Measurements from ENCODE around the gene CDKN2A.

The CDKN2A gene

GRCh38 chr9:22005702-22006606 is 11.8 kb upstream of the CDKN2A start:
- no peak overlapping the region for H3K27ac ChIP-seq (ENCODE audit: low read length)
- H3K27me3 ChIP-seq (ENCODE audit: low read depth, low read length), result peaks cover 18% of the 10 kb centered on the region
- H3K9me3 ChIP-seq (ENCODE audit: control insufficient read depth in 1 of 2, low read length in 2 of 2), result no peaks in the 10 kb centered on the region
- peaks cover 4 to 13% of the 10 kb centered on the region in 2 donors for H3K4me1 ChIP-seq (ENCODE audit: control insufficient read depth in 1 of 2, insufficient read depth in 2 of 2, low read length in 2 of 2)
- H3K4me3 ChIP-seq (ENCODE audit: low read depth in 1 of 2, low read length in 2 of 2), result no peak overlapping the region
- peaks cover 0 to 4% of the 10 kb centered on the region in 2 donors for H3K36me3 ChIP-seq (ENCODE audit: control insufficient read depth in 1 of 2, insufficient read depth in 2 of 2, low read length in 2 of 2)

DNA sequence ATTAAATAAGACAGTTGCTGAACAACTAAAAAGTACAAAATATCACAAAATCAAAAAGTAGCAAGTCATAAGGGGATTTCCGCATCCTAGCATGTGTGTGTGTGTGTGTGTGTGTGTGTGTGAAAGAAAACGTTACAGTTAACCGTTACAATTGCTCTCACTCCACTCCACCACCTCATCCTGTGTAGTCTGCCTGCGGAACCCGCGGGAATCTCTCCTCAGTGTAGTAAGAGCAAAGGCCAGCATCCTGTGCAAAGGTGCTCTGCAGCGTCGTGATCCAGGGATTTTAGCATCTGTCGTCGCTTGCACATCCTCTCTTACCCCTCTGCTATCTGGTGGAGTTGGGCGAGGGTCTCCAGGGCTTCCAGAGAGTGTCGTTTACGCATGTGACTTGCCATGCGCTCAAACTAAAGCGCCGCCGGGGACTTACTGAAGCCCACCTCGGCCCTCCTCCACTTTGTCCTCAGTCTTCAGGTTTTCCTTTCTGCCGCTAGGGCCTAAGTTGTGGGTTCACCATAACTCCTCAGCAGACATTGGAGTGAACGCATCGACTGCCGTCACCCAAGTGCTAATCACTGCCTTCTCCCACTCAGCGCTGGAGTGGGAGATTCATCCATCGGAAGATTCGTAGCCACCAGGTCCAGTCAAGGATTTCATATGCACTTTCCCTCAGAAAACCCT is 11.0 kb upstream of the CDKN2A start:
- no peak overlapping the region for H3K4me3 ChIP-seq (ENCODE audit: low read depth in 1 of 2, low read length in 2 of 2)
- H3K27me3 ChIP-seq (ENCODE audit: low read depth, low read length), result peaks cover 18% of the 10 kb centered on the region
- H3K9me3 ChIP-seq (ENCODE audit: control insufficient read depth in 1 of 2, low read length in 2 of 2), result no peaks in the 10 kb centered on the region
- peaks cover 0 to 4% of the 10 kb centered on the region in 2 donors for H3K36me3 ChIP-seq (ENCODE audit: control insufficient read depth in 1 of 2, insufficient read depth in 2 of 2, low read length in 2 of 2)
- H3K27ac ChIP-seq (ENCODE audit: low read length), result no peak overlapping the region
- peaks cover 4 to 13% of the 10 kb centered on the region in 2 donors for H3K4me1 ChIP-seq (ENCODE audit: control insufficient read depth in 1 of 2, insufficient read depth in 2 of 2, low read length in 2 of 2)

DNA sequence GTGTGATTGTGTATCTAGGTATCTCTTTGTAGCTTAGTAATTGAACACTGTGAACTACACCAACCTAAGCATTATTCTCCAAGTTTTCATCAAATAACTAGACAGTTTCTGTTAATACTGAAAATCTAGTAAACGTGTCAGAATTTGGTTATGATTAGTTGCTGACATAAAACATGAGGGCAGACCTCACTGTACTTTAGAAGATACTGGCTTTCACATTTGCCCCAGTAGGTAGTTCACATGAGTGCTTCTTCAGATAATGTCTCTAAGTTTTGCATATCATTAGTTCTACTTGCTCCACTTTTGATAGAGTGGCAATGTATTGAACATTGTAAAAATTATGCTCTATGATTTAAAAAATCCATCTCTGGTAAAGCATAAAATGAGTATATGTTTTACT is 7.8 kb upstream of the CDKN2A start:
- Histone ChIP-seq H3K4me1 (ENCODE audit: control insufficient read depth in 1 of 2, insufficient read depth in 2 of 2, low read length in 2 of 2) (peaks cover 0 to 9% of the 10 kb centered on the region in 2 donors), H3K27me3 (ENCODE audit: low read depth, low read length) (peaks cover 18% of the 10 kb centered on the region), H3K27ac (ENCODE audit: low read length) (no peak overlapping the region), H3K9me3 (ENCODE audit: control insufficient read depth in 1 of 2, low read length in 2 of 2) (no peaks in the 10 kb centered on the region), H3K4me3 (ENCODE audit: low read depth in 1 of 2, low read length in 2 of 2) (no peak overlapping the region), H3K36me3 (ENCODE audit: control insufficient read depth in 1 of 2, insufficient read depth in 2 of 2, low read length in 2 of 2) (peaks cover 0 to 4% of the 10 kb centered on the region in 2 donors)

DNA sequence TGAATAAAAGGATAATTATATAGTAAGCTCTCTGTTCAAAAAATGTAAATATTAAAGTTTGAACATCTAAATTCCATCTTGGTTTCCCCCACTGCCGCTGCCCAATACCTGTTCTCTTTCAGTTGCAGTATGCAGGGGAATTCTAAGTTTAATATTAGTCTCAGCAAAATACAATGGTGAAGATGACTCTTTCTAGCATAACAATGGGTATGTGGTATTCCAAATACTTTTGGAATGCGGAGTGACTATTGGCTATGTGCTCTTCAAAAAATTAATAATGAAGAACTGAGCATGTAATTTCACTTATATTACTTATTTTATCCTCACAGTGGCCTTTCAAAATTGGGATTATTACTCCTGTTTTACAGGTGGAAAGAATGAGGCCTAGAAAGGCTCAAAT is 3.8 kb upstream of the CDKN2A start:
- no peak overlapping the region for H3K27ac ChIP-seq (ENCODE audit: low read length)
- no peak overlapping the region for H3K4me3 ChIP-seq (ENCODE audit: low read depth in 1 of 2, low read length in 2 of 2)
- no peaks in the 10 kb centered on the region for H3K9me3 ChIP-seq (ENCODE audit: control insufficient read depth in 1 of 2, low read length in 2 of 2)
- peaks cover 6% of the 10 kb centered on the region for H3K27me3 ChIP-seq (ENCODE audit: low read depth, low read length)
- peaks cover 0 to 13% of the 10 kb centered on the region in 2 donors for H3K4me1 ChIP-seq (ENCODE audit: control insufficient read depth in 1 of 2, insufficient read depth in 2 of 2, low read length in 2 of 2)
- H3K36me3 ChIP-seq (ENCODE audit: control insufficient read depth in 1 of 2, insufficient read depth in 2 of 2, low read length in 2 of 2), result peaks cover 0 to 3% of the 10 kb centered on the region in 2 donors

- Histone ChIP-seq H3K4me3 (ENCODE audit: low read depth in 1 of 2, low read length in 2 of 2) (no peak overlapping the region), H3K27me3 (ENCODE audit: low read depth, low read length) (peaks cover 8% of the 10 kb centered on the region), H3K9me3 (ENCODE audit: control insufficient read depth in 1 of 2, low read length in 2 of 2) (no peaks in the 10 kb centered on the region), H3K4me1 (ENCODE audit: control insufficient read depth in 1 of 2, insufficient read depth in 2 of 2, low read length in 2 of 2) (peaks cover 0 to 13% of the 10 kb centered on the region in 2 donors), H3K27ac (ENCODE audit: low read length) (no peak overlapping the region), H3K36me3 (ENCODE audit: control insufficient read depth in 1 of 2, insufficient read depth in 2 of 2, low read length in 2 of 2) (peaks cover 0 to 3% of the 10 kb centered on the region in 2 donors)
These were observed 3.3 kb upstream of the CDKN2A start for GRCh38 chr9:21997480-21997879.

DNA sequence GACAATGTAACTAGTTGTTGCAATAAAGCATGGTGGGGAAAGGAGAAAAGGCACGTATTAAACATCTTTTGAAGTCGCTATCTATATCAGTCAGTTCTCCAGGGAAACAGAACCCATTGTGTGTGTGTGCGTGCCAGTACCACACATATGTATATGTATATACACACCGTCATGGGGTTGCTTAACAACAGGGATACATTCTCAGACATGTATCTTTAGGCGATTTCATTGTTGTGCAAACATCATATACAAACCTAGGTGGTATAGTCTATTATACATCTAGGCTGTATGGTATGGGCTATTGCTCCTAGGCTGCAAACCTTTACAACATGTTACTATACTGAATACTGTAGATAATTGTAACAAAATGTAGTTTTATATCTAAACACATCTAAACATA is 2.7 kb upstream of the CDKN2A start:
- no peak overlapping the region for H3K27ac ChIP-seq (ENCODE audit: low read length)
- peaks cover 8% of the 10 kb centered on the region for H3K27me3 ChIP-seq (ENCODE audit: low read depth, low read length)
- peaks cover 0 to 3% of the 10 kb centered on the region in 2 donors for H3K36me3 ChIP-seq (ENCODE audit: control insufficient read depth in 1 of 2, insufficient read depth in 2 of 2, low read length in 2 of 2)
- H3K4me3 ChIP-seq (ENCODE audit: low read depth in 1 of 2, low read length in 2 of 2), result no peak overlapping the region
- H3K9me3 ChIP-seq (ENCODE audit: control insufficient read depth in 1 of 2, low read length in 2 of 2), result no peaks in the 10 kb centered on the region
- peaks cover 0 to 13% of the 10 kb centered on the region in 2 donors for H3K4me1 ChIP-seq (ENCODE audit: control insufficient read depth in 1 of 2, insufficient read depth in 2 of 2, low read length in 2 of 2)

GRCh38 chr9:21996438-21996837 is 2.2 kb upstream of the CDKN2A start:
- Histone ChIP-seq H3K27me3 (ENCODE audit: low read depth, low read length) (peaks cover 8% of the 10 kb centered on the region), H3K27ac (ENCODE audit: low read length) (no peak overlapping the region), H3K9me3 (ENCODE audit: control insufficient read depth in 1 of 2, low read length in 2 of 2) (no peaks in the 10 kb centered on the region), H3K4me1 (ENCODE audit: control insufficient read depth in 1 of 2, insufficient read depth in 2 of 2, low read length in 2 of 2) (peaks cover 0 to 13% of the 10 kb centered on the region in 2 donors), H3K36me3 (ENCODE audit: control insufficient read depth in 1 of 2, insufficient read depth in 2 of 2, low read length in 2 of 2) (peaks cover 0 to 3% of the 10 kb centered on the region in 2 donors), H3K4me3 (ENCODE audit: low read depth in 1 of 2, low read length in 2 of 2) (no peak overlapping the region)

DNA sequence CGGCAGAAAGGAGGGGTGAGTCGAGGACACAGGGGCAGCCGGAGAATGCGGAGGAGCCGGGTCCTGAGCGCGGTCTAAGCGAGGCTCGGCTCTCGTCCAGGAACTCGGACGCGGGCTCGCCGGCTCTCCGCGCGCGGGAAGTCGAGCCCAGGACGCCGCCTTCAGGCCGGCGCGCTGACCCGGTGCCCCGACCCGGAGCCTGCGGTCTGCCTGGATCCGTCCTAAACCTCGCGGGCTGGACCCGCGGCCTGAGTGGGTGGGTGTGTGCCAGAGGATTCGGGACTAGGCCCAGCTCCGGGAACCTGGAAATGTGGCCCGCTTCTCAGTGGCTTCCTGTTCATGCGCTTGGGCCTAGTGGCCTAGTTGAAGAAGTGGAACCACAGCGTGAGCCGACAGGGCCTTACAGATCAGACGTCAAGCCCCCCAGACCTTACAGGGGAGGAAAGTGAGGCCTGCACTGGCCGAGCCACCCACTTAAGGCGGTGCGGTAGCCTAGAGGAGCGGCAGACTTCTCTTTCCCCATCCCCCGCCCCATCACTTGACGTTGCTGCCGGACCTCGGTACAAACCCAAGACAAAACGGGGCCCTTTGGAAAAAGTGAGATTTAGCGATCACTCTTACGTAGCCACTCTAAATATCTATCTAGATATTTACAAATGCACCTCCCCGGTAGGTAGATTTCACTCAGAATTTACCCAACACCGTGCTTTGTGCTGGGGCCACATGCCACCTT is 1.6 kb upstream of the CDKN2A start:
- Histone ChIP-seq H3K4me3 (ENCODE audit: low read depth in 1 of 2, low read length in 2 of 2) (peak overlapping the region; percentile 90 to 93), H3K27ac (ENCODE audit: low read length) (peak overlapping the region; percentile 72), H3K4me1 (ENCODE audit: control insufficient read depth in 1 of 2, insufficient read depth in 2 of 2, low read length in 2 of 2) (peaks cover 0 to 13% of the 10 kb centered on the region in 2 donors), H3K36me3 (ENCODE audit: control insufficient read depth in 1 of 2, insufficient read depth in 2 of 2, low read length in 2 of 2) (peaks cover 0 to 3% of the 10 kb centered on the region in 2 donors), H3K9me3 (ENCODE audit: control insufficient read depth in 1 of 2, low read length in 2 of 2) (no peaks in the 10 kb centered on the region), H3K27me3 (ENCODE audit: low read depth, low read length) (peaks cover 12% of the 10 kb centered on the region)

- Histone ChIP-seq H3K9me3 (ENCODE audit: control insufficient read depth in 1 of 2, low read length in 2 of 2) (no peaks in the 10 kb centered on the region), H3K27me3 (ENCODE audit: low read depth, low read length) (peaks cover 14% of the 10 kb centered on the region), H3K4me1 (ENCODE audit: control insufficient read depth in 1 of 2, insufficient read depth in 2 of 2, low read length in 2 of 2) (peaks cover 0 to 13% of the 10 kb centered on the region in 2 donors), H3K4me3 (ENCODE audit: low read depth in 1 of 2, low read length in 2 of 2) (peak overlapping the region; percentile 90 to 93), H3K27ac (ENCODE audit: low read length) (peak overlapping the region; percentile 72), H3K36me3 (ENCODE audit: control insufficient read depth in 1 of 2, insufficient read depth in 2 of 2, low read length in 2 of 2) (peaks cover 0 to 3% of the 10 kb centered on the region in 2 donors)
These were observed 944 bp upstream of the CDKN2A start for GRCh38 chr9:21995006-21995665.

- peak within 1 kb of the TSS; percentile 72 for H3K27ac ChIP-seq (ENCODE audit: low read length)
- H3K4me3 ChIP-seq (ENCODE audit: low read depth in 1 of 2, low read length in 2 of 2), result peak within 1 kb of the TSS; percentile 90 to 93
- peaks cover 0 to 13% of the 10 kb centered on the region in 2 donors for H3K4me1 ChIP-seq (ENCODE audit: control insufficient read depth in 1 of 2, insufficient read depth in 2 of 2, low read length in 2 of 2)
- peaks cover 0 to 3% of the 10 kb centered on the region in 2 donors for H3K36me3 ChIP-seq (ENCODE audit: control insufficient read depth in 1 of 2, insufficient read depth in 2 of 2, low read length in 2 of 2)
- H3K27me3 ChIP-seq (ENCODE audit: low read depth, low read length), result peaks cover 20% of the 10 kb centered on the region
- H3K9me3 ChIP-seq (ENCODE audit: control insufficient read depth in 1 of 2, low read length in 2 of 2), result no peaks in the 10 kb centered on the region
These were observed 389 bp upstream of the CDKN2A start, which contains the start of gene CDKN2B-AS1 for GRCh38 chr9:21994556-21995005. Gene CDKN2B-AS1, plus strand, starts transcription at chr9:21994791.

All from muscle layer of duodenum (tissue), 2 donors.